B cell (primary cell): Measurements from ENCODE around the gene NOL6. TPM values are rescaled to one million over a fixed set of nuclear protein-coding genes. Genes with fewer than 3 reads are reported as not detected.

ENCODE experiments used
- polyA plus RNA-seq: library from polyadenylated mRNA; depleted of rRNA; stranded (reverse); fragments of >200 nt; gene quantifications from 2 replicates; pipeline ENCODE4 v1.2.3, GENCODE V29; 2012
- small RNA-seq: library from RNA; depleted of rRNA; stranded (forward); fragments of <200 nt; gene quantifications from one replicate; pipeline ENCODE3, GENCODE V24; 2012; ENCODE audit warnings: low replicate concordance, low read depth; ENCODE audit not compliant: insufficient read length
- total RNA-seq, 2 donors: library from RNA; stranded (reverse); fragments of 120-200 nt in 1 of 2; gene quantifications; 1 replicate in 1 of 2; 2 replicates in 1 of 2; pipeline versions ENCODE4 v1.2.3 to v1.2.4, GENCODE V29; 2013 to 2022

The NOL6 gene
- total and polyA plus RNA-seq, 2 donors (not counting 1 experiment from before 2014, with no cell fraction given), result 31.8 to 40.1 TPM

Small RNAs within 50 kb of the gene (small RNA-seq; reads per million reads assigned to genes)
- gene AL356218.2 (not detected), gene MIR6851 (not detected)

Other genes with a start within 250 kb of the NOL6 start
- not detected in 2 replicates for gene SPINK4, start 233.8 kb downstream of the NOL6 start, total RNA-seq
- gene SPINK4, start 233.8 kb downstream of the NOL6 start, polyA plus RNA-seq, result not detected in 2 replicates
- gene BAG1, start 209.2 kb downstream of the NOL6 start, total RNA-seq, result 53.8 and 60.2 TPM in 2 replicates
- gene BAG1, start 209.2 kb downstream of the NOL6 start, polyA plus RNA-seq, result 19.7 and 42.8 TPM in 2 replicates
- 28.2 and 29.7 TPM in 2 replicates for gene CHMP5, start 208.9 kb downstream of the NOL6 start, total RNA-seq
- 15.3 and 20.4 TPM in 2 replicates for gene CHMP5, start 208.9 kb downstream of the NOL6 start, polyA plus RNA-seq
- 76.3 and 81.5 TPM in 2 replicates for gene NFX1, start 183.4 kb downstream of the NOL6 start, total RNA-seq
- 61.3 and 67.6 TPM in 2 replicates for gene NFX1, start 183.4 kb downstream of the NOL6 start, polyA plus RNA-seq
- 0.49 TPM in 1 of 2 replicates, not detected in the other for gene AQP7, start 71.4 kb downstream of the NOL6 start, total RNA-seq
- gene AQP7, start 71.4 kb downstream of the NOL6 start, polyA plus RNA-seq, result not detected in 2 replicates
- gene AQP3, start 26.3 kb downstream of the NOL6 start, total RNA-seq, result 1.4 and 1.8 TPM in 2 replicates
- gene AQP3, start 26.3 kb downstream of the NOL6 start, polyA plus RNA-seq, result 10.0 and 11.4 TPM in 2 replicates
- not detected in 2 replicates for gene ANKRD18B, start 50.3 kb upstream of the NOL6 start, total RNA-seq
- gene ANKRD18B, start 50.3 kb upstream of the NOL6 start, polyA plus RNA-seq, result not detected in 2 replicates